ENCODE data around the gene E2F2. TPM values are rescaled to one million over a fixed set of nuclear protein-coding genes. Genes with fewer than 3 reads are reported as not detected.

The E2F2 gene
- total and polyA plus RNA-seq, 2 of the 13 experiments (the other 11 are each of a cell fraction or from before 2014, with no cell fraction given): 0.65 to 6.6 TPM

GRCh38 chr1:23563755-23564374 is 32.8 kb upstream of the E2F2 start (continued):
- TF ChIP-seq BCL6 (CRISPR knock-in tag; IDR thresholded peaks at IDR 0.05) (peak; percentile 69; the same call in 1 of the 2 replicates), CHD4 (IDR thresholded peaks at IDR 0.05; ENCODE audit: borderline replicate concordance, low read length) (peak; percentile 55; the same call in 1 of the 2 replicates), ZBTB40 (IDR thresholded peaks at IDR 0.05) (no peak), ZBTB40 (CRISPR knock-in tag; IDR thresholded peaks at IDR 0.05) (no peak), HHEX (CRISPR knock-in tag; IDR thresholded peaks at IDR 0.05) (no peak), FOSL2 (CRISPR knock-in tag; IDR thresholded peaks at IDR 0.05) (peak; percentile 52; the same call in 1 of the 2 replicates), CEBPG (CRISPR knock-in tag; IDR thresholded peaks at IDR 0.05) (peak; percentile 36; the same call in 1 of the 2 replicates), ZBTB38 (CRISPR knock-in tag; IDR thresholded peaks at IDR 0.05) (no peak), ZNF354B (CRISPR knock-in tag; IDR thresholded peaks at IDR 0.05) (no peak), RFX3 (CRISPR knock-in tag; IDR thresholded peaks at IDR 0.05) (no peak), ZNF530 (CRISPR knock-in tag; IDR thresholded peaks at IDR 0.05; ENCODE audit: low read depth) (no peak), AHDC1 (CRISPR knock-in tag; IDR thresholded peaks at IDR 0.05; ENCODE audit: borderline replicate concordance) (no peak; the same call in 1 of the 2 replicates), SMARCE1 (IDR thresholded peaks at IDR 0.05; ENCODE audit: borderline replicate concordance) (no peak), ZSCAN31 (CRISPR knock-in tag; IDR thresholded peaks at IDR 0.05; ENCODE audit: low read depth) (0 out of 2 replicates have a peak, but pooled peaks have one; percentile 22), IRF9 (CRISPR knock-in tag; IDR thresholded peaks at IDR 0.05; ENCODE audit: borderline replicate concordance) (no peak)

All from HepG2 (cell line).